Fibroblast of peridontal ligament (primary cell): Measurements from ENCODE around the gene SMPD1.

Experiments
- DNase-seq: peaks from one replicate; pipeline ENCODE4 v3.0.0-alpha.2; 2010; ENCODE audit errors: extremely low read depth

SMPD1 gene

DNA sequence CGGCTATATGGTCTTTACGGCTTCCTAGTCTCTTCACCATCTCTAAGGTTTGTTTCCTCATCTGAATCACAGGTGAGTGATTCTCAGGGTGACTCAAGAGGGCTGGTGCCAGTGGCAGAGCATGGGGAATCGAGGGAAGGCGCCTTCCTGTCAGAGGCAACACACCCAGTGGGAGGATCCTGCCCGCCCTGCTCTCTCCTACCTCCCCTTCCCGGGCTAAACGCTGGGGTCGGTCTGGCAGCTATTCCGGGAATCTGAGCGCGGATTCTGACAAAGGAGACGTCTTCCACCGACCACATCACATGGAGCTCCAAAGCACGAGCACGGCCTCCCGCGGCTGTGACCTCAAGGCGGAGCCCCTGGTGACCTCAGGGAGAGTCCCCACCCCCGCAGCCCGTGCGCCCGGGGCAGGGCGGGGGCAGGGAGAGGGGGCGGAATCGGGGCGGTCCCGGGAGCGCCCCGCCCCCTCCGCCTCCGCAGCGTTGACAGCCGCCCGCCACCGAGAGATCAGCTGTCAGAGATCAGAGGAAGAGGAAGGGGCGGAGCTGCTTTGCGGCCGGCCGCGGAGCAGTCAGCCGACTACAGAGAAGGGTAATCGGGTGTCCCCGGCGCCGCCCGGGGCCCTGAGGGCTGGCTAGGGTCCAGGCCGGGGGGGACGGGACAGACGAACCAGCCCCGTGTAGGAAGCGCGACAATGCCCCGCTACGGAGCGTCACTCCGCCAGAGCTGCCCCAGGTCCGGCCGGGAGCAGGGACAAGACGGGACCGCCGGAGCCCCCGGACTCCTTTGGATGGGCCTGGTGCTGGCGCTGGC is at the start of gene SMPD1:
Gene SMPD1, plus strand, starts transcription at position 570 of the 813 bp plus-strand sequence. Its CDS starts 125 bp downstream, at position 695.
- DNase-seq: peak; percentile 78

DNA sequence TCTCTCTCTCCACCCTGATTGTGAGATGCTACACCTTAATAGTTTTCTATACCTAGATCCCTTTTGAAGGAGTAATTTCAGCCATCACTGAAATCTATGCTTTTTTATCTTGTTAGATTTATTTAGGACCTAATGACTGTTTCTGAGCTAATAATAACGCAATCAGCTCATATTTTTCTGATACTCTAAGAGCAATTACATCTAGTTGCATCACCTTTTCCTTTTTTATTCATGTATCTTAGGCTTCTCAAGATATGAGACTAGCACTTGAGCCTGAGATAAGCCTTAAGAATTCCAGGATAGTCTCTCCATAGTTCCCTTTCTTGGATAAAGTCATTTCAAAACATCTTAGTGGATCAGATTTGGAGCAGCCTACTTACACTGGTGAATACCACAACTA is 44.9 kb upstream of the SMPD1 start:
- DNase-seq: no peak

DNA sequence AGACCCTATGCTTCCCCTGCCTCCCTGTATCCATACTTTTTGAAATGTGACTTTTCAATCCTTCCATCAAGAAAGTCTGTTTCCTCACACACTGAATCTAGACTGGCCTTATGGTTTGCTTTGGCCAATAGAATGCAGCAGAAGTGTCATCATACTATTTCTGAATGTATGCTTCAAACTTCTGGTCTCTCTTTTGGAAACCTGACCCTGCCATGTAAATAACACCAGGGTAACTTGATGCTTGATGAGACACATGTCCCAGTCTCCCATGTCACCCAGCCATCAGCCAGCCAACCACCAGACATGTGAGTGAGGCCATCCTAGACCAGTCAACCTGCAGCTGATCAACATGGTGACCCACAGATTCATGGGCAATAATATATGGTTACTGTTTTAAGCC is 40.2 kb upstream of the SMPD1 start:
- no peak for DNase-seq

DNA sequence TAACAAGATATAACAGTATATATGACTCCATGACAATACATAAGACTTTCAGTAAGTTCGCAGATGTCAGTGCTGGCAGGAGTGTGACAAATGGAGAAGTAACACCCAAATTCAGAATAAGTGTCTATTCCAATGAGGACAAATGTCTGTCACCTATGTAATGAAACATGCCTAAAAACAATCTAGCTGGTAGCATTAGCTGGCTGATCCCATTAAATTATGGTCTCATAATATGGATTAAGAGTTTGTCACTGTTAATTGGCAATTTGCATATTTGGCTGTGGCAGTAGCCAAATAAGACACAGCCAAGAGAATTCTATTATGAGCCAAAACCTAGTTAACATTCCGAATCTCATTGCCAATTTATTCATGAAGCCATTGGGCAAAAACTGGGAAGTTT is 39.8 kb upstream of the SMPD1 start:
- no peak for DNase-seq

DNA sequence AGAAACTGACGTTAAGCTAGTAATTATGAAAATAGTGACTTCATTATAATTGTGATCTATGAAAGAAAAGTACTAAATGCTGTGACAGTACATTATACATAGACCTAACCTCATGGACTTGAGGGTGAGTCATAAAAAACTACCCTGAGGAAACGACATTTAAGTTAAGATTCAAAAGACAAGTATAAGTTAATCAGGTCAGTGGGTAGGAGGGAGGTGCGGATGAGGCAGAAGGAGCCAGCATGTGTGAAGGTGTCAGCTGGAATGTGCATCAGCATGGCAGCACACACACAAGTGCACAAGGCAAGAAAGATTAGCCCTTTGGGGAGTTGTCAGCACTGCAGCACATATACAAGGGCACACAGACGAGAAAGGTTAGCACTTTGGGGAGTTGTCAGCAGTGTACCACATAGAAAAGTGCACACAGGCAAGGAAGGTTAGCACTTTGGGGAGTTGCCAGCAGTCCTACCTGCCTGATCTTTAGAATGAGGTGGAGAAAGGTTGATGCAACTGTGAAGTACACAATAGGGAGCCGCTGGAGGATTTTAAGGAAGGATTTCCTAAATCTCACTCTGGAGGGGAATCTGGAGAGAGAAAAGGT is 38.4 kb upstream of the SMPD1 start:
- no peak for DNase-seq

DNA sequence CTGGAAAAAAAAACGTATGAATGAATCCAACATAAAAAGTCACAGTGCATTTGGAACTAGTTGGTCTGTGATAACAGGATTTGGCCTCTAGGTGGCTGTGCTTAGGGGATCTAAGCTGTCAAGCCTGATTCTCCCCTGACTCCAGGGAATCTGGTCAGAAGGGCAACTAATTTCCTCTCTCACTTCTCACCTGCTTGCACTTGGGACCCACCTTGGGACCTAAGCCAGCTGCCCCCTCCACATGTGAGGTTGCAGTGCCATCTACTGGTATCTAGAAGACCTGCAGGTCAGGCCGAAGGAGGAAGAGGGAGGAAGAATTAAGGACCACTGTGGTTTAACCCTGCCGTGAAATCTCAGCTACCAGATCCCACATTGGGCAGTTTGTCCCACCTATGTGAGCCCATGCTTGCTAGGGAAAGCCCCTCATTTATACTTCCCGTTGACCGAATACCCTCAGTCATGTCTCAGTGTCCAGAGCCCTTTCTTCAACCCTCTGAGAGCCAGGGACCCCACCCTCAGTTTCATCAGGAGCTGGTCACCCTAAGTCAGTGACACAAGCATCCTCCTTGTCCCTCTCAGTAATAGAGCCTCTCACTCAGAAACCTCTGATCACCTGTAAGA is 36.8 kb upstream of the SMPD1 start:
- peak; percentile 49 for DNase-seq

DNA sequence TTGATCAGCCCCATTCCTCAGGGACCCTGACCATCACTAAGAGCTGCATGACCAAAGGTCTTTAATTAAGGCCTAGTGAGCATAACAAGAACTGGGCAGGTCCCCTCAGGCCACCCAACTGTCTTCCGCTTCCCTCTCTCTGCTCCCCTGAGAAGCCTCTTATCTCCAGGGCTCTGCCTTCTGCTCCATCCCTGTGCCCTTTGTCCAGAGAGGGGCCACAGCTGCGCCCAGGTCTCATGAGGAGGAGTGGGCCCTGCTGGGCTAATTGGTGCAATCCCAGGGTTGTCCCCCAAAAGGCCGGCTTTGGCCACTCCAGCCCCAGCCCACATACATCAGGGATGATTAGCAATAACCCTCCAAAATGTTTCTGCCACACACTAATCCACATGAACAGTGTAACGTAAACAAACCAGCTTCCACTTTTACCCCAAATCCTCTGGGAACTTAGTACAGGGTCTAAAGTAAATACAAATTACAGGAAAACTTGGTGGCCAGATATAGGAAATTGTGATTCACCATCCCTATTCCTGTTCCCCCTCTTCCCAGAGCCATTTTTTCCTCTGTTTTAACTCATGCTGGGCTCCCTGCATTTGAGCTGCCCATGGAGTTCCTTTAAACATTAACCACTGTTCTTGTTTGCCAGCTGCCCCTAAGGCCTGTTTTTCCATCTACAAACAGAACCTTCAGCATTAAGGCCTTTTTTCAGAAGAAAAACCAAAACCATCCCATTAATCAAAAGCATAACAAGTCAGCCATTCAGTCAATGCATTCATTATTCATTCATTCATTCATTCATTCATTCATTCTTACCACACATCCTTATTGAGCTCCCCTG is 35.4 kb upstream of the SMPD1 start:
- DNase-seq: peak; percentile 87

DNA sequence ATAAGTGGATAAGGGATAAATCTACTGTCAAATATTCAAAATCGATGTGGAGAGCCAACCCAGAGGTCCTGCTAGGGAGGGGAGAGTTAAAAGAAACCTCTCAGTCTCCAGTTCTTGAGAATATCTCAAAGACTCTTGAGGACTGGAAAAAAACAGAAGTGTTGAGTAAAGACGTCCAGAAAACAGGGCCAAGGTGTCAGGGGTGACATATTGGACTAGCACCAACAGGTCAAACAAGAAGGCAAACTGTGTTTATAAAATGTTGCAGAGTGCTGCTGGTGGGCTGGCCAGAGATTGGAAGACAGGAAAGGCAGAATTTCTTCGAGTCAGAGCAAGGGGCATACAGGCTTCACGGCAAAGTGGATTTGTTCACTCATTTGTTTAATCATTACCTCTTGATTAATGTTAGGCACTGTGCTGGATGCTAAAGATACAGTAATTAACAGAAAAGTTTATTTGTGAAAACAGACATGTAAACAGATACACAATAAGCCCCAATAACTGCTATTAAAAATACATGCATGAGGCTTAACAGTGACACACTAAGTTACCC is 33.7 kb upstream of the SMPD1 start:
- no peak for DNase-seq

DNA sequence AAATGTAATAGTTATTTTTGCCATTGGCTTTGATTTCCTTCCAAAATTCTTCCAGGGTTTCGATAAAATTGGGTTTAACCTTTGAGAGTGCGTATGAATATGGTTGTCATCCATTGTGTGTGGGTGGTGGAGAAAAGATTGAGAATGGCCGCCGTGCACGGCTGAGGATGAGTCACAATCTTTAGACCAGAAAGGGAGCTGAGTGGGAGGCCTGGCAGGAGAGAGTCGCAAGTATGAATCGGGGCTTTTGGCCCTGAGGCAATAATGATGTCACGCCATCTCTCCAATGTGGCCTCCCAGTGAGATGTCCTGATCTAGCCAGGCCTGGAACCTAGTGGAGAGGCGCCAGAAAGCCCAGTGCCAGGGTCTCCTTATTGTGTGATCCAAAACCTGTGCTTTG is 33.1 kb upstream of the SMPD1 start:
- DNase-seq: peak; percentile 84

DNA sequence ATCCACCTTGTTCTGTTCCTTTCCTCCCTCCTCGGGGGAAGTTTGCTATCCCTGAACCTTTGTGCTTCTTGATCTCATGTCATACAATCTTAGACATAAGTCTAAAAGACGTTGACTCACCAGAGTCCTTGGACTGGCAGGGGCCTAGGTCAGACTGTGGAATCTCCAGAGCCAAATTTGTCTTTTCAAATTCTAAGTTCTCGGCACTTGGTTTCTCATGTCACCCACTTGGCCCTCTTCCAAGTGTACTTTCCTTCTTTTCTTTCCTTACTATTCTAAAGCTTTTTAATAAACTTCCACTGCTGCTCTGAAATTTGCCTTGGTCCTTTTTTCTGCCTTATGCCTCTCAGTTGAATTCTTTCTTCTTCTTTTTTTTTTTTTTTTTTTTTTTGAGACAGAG is 30.1 kb upstream of the SMPD1 start:
- peak; percentile 17 for DNase-seq

DNA sequence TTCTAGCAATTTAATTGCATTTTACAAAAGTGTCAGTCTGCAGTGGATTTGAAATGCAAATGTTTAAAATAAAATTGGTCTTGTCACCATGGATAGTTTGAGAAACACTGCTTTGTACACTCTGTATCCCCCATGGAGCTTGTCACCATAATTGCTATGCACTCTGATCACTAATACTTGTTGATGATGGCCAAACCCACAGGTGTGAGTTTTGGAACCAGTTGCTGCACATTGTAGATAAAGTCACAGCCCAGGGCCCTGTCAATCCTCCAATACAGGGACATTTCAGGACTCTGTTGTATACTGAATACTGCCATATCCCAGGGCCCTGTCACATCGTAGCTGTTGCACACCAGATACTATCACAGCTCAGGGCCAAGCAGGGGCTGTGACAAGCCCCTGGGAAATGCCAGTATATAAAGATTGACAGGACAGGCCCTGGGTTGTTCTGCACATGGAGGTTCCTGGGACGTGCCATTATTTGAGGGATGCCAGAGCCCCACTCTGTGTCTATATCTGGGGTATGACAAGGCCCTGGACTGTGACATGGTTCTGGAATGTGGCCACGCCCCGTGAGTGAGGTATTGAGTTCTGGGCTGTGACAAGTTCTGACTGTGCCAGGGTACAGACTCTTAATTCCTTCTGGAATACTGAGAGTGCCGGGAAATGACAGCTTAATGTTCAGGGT is 27.9 kb upstream of the SMPD1 start:
- DNase-seq: no peak

DNA sequence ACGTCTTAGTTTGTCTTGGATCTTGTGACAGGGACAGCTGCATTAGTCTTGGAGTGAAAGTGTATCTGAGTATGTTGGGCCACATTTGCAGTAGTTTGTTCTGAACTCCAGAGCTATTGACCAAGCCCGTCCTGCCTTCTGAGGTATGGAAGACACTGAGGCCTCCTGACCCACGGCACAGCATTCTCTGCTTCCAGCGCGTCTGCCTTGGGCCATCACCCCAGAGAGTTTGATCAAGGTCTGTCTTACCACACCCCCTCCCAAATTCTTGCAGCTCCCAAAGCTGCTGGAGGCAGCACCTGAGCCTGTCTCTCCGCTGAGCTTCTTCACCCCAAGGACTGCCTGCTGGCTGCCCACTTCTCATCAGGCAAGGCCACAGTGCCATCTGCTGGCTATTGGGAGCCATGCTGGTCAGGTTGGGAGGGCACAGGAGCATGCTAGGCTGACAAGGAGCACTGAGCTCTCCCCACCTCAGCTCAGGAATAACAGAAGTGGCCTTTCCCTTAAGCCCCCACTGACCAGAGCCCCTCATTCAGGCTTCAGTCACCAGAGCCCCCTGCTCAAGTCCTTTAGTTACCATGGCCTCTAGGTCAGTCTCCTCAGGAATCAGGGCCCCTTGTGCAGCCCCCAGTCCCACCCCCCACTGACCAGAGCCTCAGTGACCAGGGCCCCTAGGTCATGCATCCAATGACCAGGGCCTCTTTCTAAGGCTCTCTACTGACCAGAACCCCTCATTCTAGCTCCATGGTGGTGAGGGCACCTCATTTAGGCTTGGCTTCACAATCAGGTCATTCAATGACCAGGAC is 27.2 kb upstream of the SMPD1 start:
- peak; percentile 83 for DNase-seq

DNA sequence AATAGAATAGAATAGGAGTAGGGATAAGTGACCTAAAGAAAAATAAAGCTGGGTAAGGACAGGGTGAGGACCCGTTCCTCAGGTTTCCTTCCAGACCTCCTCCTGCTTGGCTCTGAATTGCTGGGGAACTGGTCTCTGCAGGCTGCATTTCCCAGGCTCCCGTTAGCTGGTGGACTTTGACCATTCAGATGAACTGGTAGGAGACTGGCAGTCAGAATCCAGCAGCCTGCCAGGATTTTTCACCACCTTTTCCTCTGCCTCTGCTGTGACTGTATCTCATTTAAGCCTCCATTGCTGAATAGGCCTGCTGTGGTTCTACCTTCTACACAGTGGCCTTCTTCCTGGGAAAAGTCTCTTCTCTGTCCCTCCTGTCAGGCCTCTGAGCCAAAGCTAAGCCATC is 24.6 kb upstream of the SMPD1 start:
- no peak for DNase-seq

DNA sequence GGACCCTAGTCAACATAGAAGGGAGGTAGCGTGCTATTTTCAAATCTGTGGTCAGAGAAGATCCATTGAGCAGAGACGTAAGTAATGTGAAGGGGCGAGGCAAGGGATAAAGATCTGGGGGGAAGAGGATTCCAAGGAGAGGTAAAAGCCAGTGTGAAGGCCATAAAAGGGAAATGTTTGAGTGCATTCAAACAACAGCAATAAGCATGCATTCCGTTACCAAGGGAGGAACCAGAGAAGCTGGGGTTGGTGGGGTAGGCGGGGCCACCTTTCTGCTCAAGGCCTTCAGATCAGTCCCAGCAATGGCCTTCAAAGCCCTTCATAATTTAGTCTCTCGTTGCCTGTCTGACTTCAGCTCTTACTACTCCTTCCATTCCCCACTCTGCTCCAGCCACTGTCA is 18.4 kb upstream of the SMPD1 start:
- DNase-seq: no peak

DNA sequence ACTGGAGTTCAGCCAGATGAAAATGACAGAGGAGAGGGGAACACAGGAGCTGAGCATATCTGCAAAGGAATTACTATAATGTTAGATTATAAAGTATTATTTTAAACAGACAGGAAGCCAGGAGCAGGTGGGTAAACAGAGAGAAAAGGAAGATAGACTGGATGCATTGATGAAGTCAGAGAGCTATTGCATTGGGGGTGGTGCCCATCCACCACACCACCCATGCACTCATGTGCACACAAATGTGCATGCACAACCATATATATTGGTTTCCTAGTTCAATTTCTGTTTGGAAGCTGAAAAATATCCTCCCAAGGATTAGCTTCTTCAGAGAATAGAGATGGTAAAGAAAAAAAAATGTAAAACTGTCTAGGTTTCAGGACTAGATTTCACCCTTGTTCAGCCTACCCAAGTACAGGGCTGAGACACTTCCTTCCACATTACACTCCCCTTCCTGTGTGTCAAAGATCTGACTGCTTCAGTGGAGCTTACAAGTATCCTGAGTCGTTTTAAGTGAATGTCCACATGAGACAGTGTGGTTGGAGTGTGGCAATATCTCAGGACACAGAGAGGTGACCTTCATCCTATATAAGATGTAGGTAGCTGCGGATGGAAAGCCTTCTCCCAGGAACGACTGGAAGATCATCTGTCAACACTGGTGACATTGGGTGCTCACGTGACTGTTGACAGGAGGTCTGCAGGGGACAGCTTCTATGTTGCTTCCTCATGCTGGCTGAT is 12.2 kb upstream of the SMPD1 start:
- DNase-seq: no peak

DNA sequence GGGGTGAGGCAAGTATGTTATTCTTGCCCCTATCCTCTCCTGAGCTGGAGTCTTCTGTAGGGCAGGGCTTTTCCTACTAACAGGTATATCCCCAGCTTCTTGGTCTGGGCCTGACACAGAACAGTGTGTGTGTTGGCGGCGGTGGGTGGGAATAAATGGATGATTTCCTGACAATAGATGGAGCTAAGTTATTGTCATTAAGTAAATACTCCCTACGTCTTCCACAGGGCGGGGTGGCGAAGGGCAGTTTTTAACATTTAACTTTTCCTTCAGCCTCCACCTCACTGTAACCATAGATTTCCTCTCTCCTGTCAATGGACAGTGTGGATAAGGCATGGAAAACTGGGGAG is 11.7 kb upstream of the SMPD1 start:
- DNase-seq: no peak

DNA sequence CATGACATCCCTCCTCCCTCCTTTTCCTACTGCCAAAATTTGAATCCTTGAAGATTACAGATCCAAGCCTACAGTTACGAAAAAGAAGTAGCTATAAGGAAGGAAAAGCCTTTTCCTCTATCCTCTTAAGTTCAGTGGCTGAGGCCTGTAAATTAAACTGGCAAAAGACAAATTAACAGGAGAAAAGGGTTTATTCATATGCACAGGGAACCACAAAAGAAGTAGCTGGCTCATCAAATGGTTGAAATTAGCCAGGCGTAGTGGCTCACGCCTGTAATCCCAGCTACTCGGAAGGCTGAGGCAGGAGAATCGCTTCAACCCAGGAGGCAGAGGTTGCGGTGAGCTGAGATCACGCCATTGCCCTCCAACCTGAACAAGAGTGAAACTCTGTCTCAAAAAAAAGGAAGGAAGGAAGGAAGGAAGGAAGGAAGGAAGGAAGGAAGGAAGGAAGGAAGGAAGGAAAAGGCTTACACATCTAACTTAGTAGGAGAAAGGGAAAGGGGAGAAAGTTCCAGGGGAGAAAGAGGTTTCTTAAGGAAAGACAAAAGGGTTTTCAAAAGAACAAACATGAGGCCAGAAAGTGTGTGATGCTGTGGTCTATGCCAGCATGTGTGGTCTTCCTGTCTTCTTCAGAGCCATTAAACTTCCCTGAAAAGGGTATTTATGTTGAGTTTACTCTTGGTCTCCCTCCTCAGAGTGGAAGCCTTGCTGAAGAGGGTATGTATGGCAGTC is 5.1 kb upstream of the SMPD1 start:
- no peak for DNase-seq

DNA sequence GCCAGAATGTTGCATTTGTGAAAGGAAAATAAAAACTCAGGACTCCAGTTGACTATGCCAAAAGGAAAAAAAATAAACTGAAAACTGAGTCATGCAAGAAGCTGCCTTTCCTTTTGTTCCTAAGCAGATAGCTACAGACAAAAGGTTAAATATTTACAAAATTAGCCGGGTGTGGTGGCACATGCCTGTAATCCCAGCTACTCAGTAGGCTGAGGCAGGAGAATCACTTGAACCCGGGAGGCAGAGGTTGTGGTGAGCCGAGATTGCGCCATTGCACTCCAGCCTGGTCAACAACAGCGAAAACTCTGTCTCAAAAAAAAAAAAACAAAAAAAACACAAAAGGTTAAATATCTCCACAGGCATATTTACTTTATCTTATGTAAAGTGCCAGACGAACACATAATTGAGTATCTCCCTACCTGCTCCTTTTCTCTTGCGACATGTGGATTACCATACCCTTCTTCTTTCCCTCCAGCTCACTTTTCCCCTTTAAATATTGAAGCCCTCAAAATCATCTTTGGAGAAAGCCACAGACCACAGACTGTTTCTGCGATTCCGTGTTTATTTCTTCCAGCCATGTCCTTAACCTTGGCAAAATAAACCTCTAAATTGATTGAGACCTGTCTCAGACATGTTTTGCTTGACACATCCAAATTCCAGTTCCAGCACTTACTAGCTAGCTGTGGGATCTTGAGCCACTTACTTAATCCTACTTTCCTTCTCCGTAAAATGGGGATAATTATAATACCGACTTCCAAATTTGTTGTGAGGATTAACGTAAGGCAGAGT is 2.3 kb upstream of the SMPD1 start:
- DNase-seq: peak; percentile 66
